Coronary artery (tissue), 2 donors: Measurements from ENCODE around the gene LRRC46.
A peak's percentile ranks its signal among the peaks of the same experiment; 100 is the strongest.

Source experiments
- DNase-seq: peaks from one replicate; pipeline ENCODE4 v3.0.0-alpha.2; 2017; ENCODE audit warnings: low spot score
- H3K27ac ChIP-seq, 2 donors: fragments of 200-600 bp; sonication (generic); one replicate each; pipeline ENCODE4 v1.5.1; 2016 to 2019
- H3K4me3 ChIP-seq: fragments of 200-600 bp; sonication (generic); 2 replicates; pipeline ENCODE4 v1.5.1; 2016; ENCODE audit warnings: mild to moderate bottlenecking, moderate library complexity
- CTCF ChIP-seq: fragments of 200-600 bp; sonication (generic); IDR thresholded peaks from one replicate; pipeline ENCODE4 v1.5.1; 2019; ENCODE audit warnings: antibody characterized with exemption

LRRC46 gene

GRCh38 chr17:47882695-47883588 lies 51.5 kb downstream of the LRRC46 start:
- peak overlapping the region; percentile 42 for H3K4me3 ChIP-seq
- H3K27ac ChIP-seq, result peak overlapping the region in 1 of 2 donors; percentile 35
- no peak for DNase-seq
- no peak for TF ChIP-seq CTCF

DNA sequence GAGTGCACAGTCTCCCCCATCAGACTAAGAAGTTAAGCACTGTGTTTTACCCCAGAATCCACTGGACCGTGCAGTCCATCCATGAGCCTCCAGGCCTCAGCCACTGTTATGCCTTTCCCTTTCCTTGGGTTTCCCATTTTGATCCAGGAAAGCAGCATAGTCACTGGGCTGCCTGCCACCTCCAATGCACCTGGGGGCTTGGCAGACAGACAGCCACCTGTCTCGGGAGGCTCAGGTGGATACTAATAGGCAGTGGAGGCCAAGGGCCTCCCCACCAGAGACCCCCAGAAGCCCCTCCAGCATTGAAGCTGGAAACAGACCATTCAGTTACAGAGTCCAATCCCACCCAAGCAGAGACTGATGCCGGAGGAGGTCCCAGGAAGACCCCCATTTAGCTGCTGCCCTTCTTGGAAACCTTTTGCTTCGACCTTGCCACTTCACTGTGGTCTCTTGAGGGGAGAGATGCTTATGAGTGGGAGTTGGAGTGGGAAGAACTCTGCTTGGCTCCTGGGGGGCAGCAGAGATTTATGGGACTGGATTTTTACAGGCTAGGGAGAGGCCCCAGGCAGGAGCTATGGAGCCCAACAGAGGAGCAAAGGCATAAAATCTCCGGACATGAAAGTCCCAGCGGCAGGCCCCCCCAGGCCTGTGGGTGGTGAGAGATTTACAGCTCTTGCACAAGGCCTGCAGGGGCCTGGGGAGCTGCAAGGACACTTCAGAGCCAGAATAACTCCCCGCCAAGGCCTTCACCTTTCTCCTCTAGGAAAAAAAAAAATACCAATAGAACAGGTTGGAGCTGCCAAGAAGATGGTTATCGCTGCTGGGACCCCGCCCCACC lies 52.3 kb downstream of the LRRC46 start:
- Histone ChIP-seq H3K4me3 (no peak overlapping the region), H3K27ac (no peak overlapping the region)
- no peak for DNase-seq
- TF ChIP-seq CTCF, result no peak

DNA sequence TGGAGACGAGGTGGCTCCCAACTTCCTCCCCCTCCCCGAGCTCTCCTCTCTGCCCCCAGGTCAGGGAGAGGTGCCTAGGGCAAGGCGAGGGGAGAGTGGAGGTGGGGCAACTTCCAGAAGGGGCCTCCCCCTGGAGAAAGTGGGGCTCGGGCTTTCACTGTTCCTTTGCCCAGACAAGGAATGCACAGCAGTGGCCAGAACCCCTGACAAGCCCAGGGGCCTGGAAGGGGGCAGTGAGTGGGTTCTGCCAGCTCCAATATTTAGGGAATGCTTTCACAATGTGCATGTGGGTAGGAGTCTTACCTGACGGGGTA lies 52.9 kb downstream of the LRRC46 start:
- TF ChIP-seq CTCF, result no peak
- no peak overlapping the region for H3K27ac ChIP-seq
- DNase-seq, result no peak
- H3K4me3 ChIP-seq, result no peak overlapping the region

- Histone ChIP-seq H3K27ac (no peak overlapping the region), H3K4me3 (no peak overlapping the region)
- no peak for DNase-seq
- TF ChIP-seq CTCF, result no peak
Observed at GRCh38 chr17:47884905-47885730, 53.6 kb downstream of the LRRC46 start.
